ENCODE data around the gene DDX31. TPM values are rescaled to one million over a fixed set of nuclear protein-coding genes. Genes with fewer than 3 reads are reported as not detected.
"Not testable (repeated sequence)": the region's sequence is repeated elsewhere in the genome, so short reads cannot be mapped to it uniquely, and the experiment has no call there.

Gene DDX31
- total RNA-seq, 4 donors from 2014 or later = 6.1 to 30.1 (median 9.8) TPM

DNA sequence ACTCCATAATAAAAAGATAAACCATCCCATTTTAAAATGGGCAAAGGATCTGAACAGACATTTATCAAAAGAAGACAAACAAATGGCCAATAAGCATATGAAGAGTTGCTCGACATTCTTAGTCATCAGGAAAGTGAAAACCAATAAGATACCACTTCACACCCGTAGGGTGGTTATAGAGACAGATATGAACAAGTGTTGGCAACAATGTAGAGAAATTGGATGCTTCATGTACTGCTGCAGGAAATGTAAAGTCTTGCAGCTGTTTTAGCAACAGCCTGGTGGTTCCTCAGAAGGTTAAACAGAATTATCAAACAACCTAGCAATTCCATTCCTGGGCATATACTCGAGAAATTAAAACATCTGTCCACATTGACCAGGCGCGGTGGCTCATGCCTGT is 43.0 kb upstream of the DDX31 start:
- intact Hi-C loops (cut with DNase I; ENCODE audit: low total_unique reads) (no loop called here), in situ Hi-C loops (cut with MboI; ENCODE audit: low pct_ligation_motif_present in 1 of 4, low pct_unique_long_range_greater_than_20kb in 1 of 4, low sequenced_read_pairs in 3 of 4) (no loop called here)
- Histone ChIP-seq H3K36me3 (no peaks in the 10 kb centered on the region), H3K27ac (no peak overlapping the region), H3K27me3 (peaks cover 8% of the 10 kb centered on the region), H3K4me1 (no peaks in the 10 kb centered on the region), H3K9me3 (no peaks in the 10 kb centered on the region), H3K4me3 (no peak overlapping the region)
- TF ChIP-seq POLR2A (IDR thresholded peaks at IDR 0.05) (no peak), EP300 (IDR thresholded peaks at IDR 0.05; ENCODE audit: low read depth) (no peak), POLR2AphosphoS5 (IDR thresholded peaks at IDR 0.05) (no peak)
- TF ChIP-seq, protein P1, sequence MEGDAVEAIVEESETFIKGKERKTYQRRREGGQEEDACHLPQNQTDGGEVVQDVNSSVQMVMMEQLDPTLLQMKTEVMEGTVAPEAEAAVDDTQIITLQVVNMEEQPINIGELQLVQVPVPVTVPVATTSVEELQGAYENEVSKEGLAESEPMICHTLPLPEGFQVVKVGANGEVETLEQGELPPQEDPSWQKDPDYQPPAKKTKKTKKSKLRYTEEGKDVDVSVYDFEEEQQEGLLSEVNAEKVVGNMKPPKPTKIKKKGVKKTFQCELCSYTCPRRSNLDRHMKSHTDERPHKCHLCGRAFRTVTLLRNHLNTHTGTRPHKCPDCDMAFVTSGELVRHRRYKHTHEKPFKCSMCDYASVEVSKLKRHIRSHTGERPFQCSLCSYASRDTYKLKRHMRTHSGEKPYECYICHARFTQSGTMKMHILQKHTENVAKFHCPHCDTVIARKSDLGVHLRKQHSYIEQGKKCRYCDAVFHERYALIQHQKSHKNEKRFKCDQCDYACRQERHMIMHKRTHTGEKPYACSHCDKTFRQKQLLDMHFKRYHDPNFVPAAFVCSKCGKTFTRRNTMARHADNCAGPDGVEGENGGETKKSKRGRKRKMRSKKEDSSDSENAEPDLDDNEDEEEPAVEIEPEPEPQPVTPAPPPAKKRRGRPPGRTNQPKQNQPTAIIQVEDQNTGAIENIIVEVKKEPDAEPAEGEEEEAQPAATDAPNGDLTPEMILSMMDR (IDR thresholded peaks at IDR 0.05) = no peak
- DNase-seq = no peak
- WGBS, 2 donors (ENCODE audit: low coverage in 1 of 2) = 35 to 73% methylated on average over 2 to 5 of the region's 5 CpGs

DNA sequence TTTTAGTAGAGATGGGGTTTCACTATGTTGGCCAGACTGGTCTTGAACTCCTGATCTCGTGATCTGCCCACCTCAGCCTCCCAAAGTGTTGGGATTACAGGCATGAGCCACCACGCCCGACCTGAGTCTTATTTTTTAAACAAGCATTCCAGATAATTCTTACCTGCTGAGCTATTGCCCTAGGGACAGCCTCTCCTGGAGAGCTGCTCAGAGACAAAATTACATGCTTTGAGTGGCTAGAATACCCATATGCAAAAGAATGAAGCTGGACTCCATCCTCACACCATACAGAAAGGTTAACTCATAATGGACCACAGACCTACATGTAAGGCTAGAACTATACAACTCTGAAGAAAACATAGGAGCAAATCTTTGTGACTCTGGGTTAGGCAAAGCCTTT is 42.1 kb upstream of the DDX31 start:
- TF ChIP-seq POLR2A (IDR thresholded peaks at IDR 0.05) = no peak
- no peak for TF ChIP-seq EP300 (IDR thresholded peaks at IDR 0.05; ENCODE audit: low read depth)
- TF ChIP-seq, protein P1 (IDR thresholded peaks at IDR 0.05) = no peak
- no peak for TF ChIP-seq POLR2AphosphoS5 (IDR thresholded peaks at IDR 0.05)
- Histone ChIP-seq H3K4me1 (no peaks in the 10 kb centered on the region), H3K9me3 (no peaks in the 10 kb centered on the region), H3K4me3 (no peak overlapping the region), H3K27me3 (peaks cover 1% of the 10 kb centered on the region), H3K36me3 (no peaks in the 10 kb centered on the region), H3K27ac (no peak overlapping the region)
- in situ Hi-C loops (cut with MboI; ENCODE audit: low pct_ligation_motif_present in 1 of 4, low pct_unique_long_range_greater_than_20kb in 1 of 4, low sequenced_read_pairs in 3 of 4) (no loop called here), intact Hi-C loops (cut with DNase I; ENCODE audit: low total_unique reads) (no loop called here)
- 90% methylated on average over 3 of the region's 3 CpGs; no CpG with 5 or more reads in 1 of the 2 donors for WGBS, 2 donors (ENCODE audit: low coverage in 1 of 2)
- DNase-seq = no peak

DNA sequence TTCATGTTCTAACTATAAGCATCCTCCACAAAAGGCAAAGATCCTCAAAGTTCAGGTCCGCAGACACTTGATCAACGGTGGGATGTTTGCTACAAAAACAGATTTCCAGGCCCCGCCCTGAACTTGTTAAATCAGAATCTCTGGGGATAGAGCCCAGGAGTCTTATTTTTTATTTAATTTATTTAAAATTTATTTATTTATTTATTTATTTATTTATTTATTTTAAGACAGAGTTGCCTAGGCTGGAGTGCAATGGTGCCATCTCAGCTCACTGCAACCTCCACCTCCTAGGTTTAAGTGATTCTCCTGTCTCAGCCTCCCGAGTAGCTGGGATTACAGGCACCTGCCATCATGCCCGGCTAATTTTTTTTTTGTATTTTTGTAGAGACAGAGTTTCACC is 41.4 kb upstream of the DDX31 start:
- H3K9me3 ChIP-seq; H3K4me3 ChIP-seq; DNase-seq; H3K27ac ChIP-seq; in situ Hi-C loops (cut with MboI; ENCODE audit: low pct_ligation_motif_present in 1 of 4, low pct_unique_long_range_greater_than_20kb in 1 of 4, low sequenced_read_pairs in 3 of 4); H3K27me3 ChIP-seq; intact Hi-C loops (cut with DNase I; ENCODE audit: low total_unique reads); H3K36me3 ChIP-seq; H3K4me1 ChIP-seq: not testable (repeated sequence)
- 85 to 92% methylated on average over 5 of the region's 5 CpGs for WGBS, 2 donors (ENCODE audit: low coverage in 1 of 2)

DNA sequence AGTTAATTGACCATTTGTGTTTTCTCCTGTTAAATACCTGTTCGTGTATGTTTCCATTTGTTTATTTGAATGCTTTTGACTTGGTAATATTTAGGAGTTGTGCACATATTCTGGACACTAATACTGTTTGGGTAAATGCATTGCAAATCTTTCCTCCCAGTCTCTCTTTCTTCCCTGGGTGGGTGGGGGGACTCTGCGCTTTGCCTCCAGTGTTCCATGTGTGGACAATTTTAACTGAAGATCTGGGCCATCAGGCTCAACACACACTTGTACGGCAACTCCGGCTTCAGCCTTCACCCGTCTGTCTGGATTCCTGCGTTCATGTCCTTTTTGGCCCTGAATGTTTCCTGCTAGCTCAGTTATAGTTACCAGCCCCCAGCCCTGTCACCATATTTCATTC is 40.5 kb upstream of the DDX31 start:
- intact Hi-C loops (cut with DNase I; ENCODE audit: low total_unique reads) = no loop called here
- no peaks in the 10 kb centered on the region for H3K9me3 ChIP-seq

More for the DNA sequence above, 40.5 kb upstream of the DDX31 start:
- 60 to 76% methylated on average over 1 to 6 of the region's 6 CpGs for WGBS, 2 donors (ENCODE audit: low coverage in 1 of 2)
- in situ Hi-C loops (cut with MboI; ENCODE audit: low pct_ligation_motif_present in 1 of 4, low pct_unique_long_range_greater_than_20kb in 1 of 4, low sequenced_read_pairs in 3 of 4) = no loop called here
- no peaks in the 10 kb centered on the region for H3K27me3 ChIP-seq
- H3K36me3 ChIP-seq = no peaks in the 10 kb centered on the region
- H3K4me3 ChIP-seq = no peak overlapping the region
- H3K4me1 ChIP-seq = no peaks in the 10 kb centered on the region
- TF ChIP-seq EP300 (IDR thresholded peaks at IDR 0.05; ENCODE audit: low read depth) (no peak), POLR2AphosphoS5 (IDR thresholded peaks at IDR 0.05) (no peak), POLR2A (IDR thresholded peaks at IDR 0.05) (no peak)
- TF ChIP-seq, protein P1 (IDR thresholded peaks at IDR 0.05) = no peak
- DNase-seq = no peak
- H3K27ac ChIP-seq = no peak overlapping the region
